GM12873 (cell line): ENCODE results near the gene PPP1R13B.
A peak's percentile ranks its signal among the peaks of the same experiment; 100 is the strongest.

Experiments
- CTCF ChIP-seq: IDR thresholded peaks from 2 replicates; pipeline ENCODE4 v1.5.1; 2012; ENCODE audit warnings: low read depth, mild to moderate bottlenecking, moderate library complexity, low read length, control low read depth; ENCODE audit not compliant: insufficient read depth; ENCODE audit errors: missing control alignments

The PPP1R13B gene

GRCh38 chr14:103808403-103809001, 38.9 kb downstream of the PPP1R13B start:
- peak; percentile 75 for TF ChIP-seq CTCF

- TF ChIP-seq CTCF: no peak
These were observed 40.6 kb downstream of the PPP1R13B start for GRCh38 chr14:103806805-103807204.

- no peak for TF ChIP-seq CTCF
These were observed 41.7 kb downstream of the PPP1R13B start for GRCh38 chr14:103805708-103806107.

GRCh38 chr14:103803661-103804060, 43.7 kb downstream of the PPP1R13B start:
- TF ChIP-seq CTCF: no peak

- no peak for TF ChIP-seq CTCF
These were observed 45.0 kb downstream of the PPP1R13B start for GRCh38 chr14:103802356-103802755.

- no peak for TF ChIP-seq CTCF
These were observed 45.9 kb downstream of the PPP1R13B start for GRCh38 chr14:103801459-103801858.

GRCh38 chr14:103788086-103788485, 59.3 kb downstream of the PPP1R13B start:
- TF ChIP-seq CTCF: no peak
